Aorta (tissue), 5 donors: Measurements from ENCODE around the gene RSRP1. TPM values are rescaled to one million over a fixed set of nuclear protein-coding genes. Genes with fewer than 3 reads are reported as not detected.

Source experiments
- ATAC-seq: fragments of 200-7000 bp; cut with Tn5 transposase; one replicate; pipeline ENCODE4 v1.9.1; 2022; ENCODE audit warnings: moderate library complexity; ENCODE audit not compliant: low FRiP score
- DNase-seq, 2 donors: peaks; one replicate each; pipeline ENCODE4 v3.0.0-alpha.2; 2020
- H3K27ac ChIP-seq, 2 donors: one replicate each; pipeline ENCODE4 v1.5.1; 2013; ENCODE audit warnings: low read length in 2 of 2, mild to moderate bottlenecking in 2 of 2, moderate library complexity in 2 of 2, control low read depth in 1 of 2, inconsistent platforms in 1 of 2, low read depth in 1 of 2
- H3K27me3 ChIP-seq, 2 donors: one replicate each; pipeline ENCODE4 v1.6.1; 2013; ENCODE audit warnings: control low read depth in 1 of 2, low read length in 1 of 2, mild to moderate bottlenecking in 1 of 2, moderate library complexity in 1 of 2; ENCODE audit not compliant: insufficient read depth in 2 of 2, control insufficient read depth in 1 of 2
- H3K36me3 ChIP-seq, 2 donors: one replicate each; pipeline ENCODE4 v1.6.1; 2013; ENCODE audit warnings: control low read depth in 1 of 2, low read length in 1 of 2, mild to moderate bottlenecking in 1 of 2; ENCODE audit not compliant: insufficient read depth in 2 of 2, control insufficient read depth in 1 of 2
- H3K4me1 ChIP-seq, 2 donors: one replicate each; pipeline ENCODE4 v1.6.1; 2013; ENCODE audit warnings: low read length in 2 of 2, control low read depth in 1 of 2, mild to moderate bottlenecking in 1 of 2, moderate library complexity in 1 of 2; ENCODE audit not compliant: insufficient read depth in 2 of 2, control insufficient read depth in 1 of 2
- H3K4me3 ChIP-seq, 2 donors: one replicate each; pipeline ENCODE4 v1.5.1; 2013; ENCODE audit warnings: low read length in 2 of 2, control low read depth in 1 of 2, mild to moderate bottlenecking in 1 of 2
- H3K9me3 ChIP-seq: one replicate; pipeline ENCODE4 v1.6.1; 2013; ENCODE audit warnings: mild to moderate bottlenecking, low read length; ENCODE audit not compliant: control insufficient read depth
- WGBS, 2 donors: extraction: QIAGEN DNeasy Blood & Tissue Kit; methylation state at CpG; one replicate each; pipeline ENCODE4 v1.1.7; 2013; 5-methylcytosine and 5-hydroxymethylcytosine counted together
- intact Hi-C, 2 donors: fragments of 100-400 bp; cut with DNase I; formaldehyde crosslinking; loops; one replicate each; pipeline versions ENCODE4 v1.14.2 to v1.15.0; 2022
- polyA plus RNA-seq, 2 donors: library from polyadenylated mRNA; stranded (reverse); fragments of 200-250 nt; gene quantifications; one replicate each; pipeline ENCODE4 v1.2.3, GENCODE V29; 2013
- total RNA-seq, 2 donors: library from RNA; stranded (reverse); fragmentation: NEBNext Ultra II Directional; extraction: Animal tissue kit (Norgen Biotek cat#: 25700); gene quantifications; one replicate each; pipeline ENCODE4 v1.2.1, GENCODE V29; 2021
- donor health status: healthy with polysubstance abuse.
- donor health status: Bipolar disorder and iron deficiency.
- donor health status: DM: no; HTN: no; CAD: no.
- donor health status: DM: no; HTN: no; CAD: no.
- donor health status: DM: yes; HTN: yes; CAD: no.

Gene RSRP1
- total and polyA plus RNA-seq, 4 donors: 60.1 to 217 (median 137) TPM

DNA sequence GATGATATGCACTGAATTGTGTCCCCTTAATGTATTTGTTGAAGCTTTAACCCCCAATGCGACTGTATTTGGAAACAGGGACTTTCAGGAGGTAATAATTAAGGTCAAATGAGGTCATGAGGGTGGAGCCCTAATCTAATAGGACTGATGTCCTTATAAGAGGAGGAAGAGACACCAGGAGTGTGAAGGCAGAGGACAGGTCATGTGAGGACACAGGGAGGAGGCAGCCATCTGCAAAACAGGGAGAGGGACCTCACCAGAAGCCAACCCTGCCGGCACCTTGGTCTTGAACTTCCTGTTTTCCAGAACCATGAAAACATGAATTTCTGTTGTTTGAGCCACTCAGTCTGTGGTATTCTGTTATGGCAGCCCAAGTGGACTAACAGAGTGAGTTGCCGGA is 30.2 kb downstream of the RSRP1 start:
- DNase-seq: peak in 1 of 2 donors; percentile 12
- intact Hi-C loops: no loop called here
- ATAC-seq: no peak
- no peaks in the 10 kb centered on the region for H3K9me3 ChIP-seq
- peaks cover 0 to 4% of the 10 kb centered on the region in 2 donors for H3K36me3 ChIP-seq
- no peak overlapping the region for H3K4me3 ChIP-seq
- H3K27ac ChIP-seq: no peak overlapping the region
- 95 to 96% methylated on average over 3 of the region's 3 CpGs for WGBS, 2 donors
- no peaks in the 10 kb centered on the region for H3K4me1 ChIP-seq
- no peaks in the 10 kb centered on the region for H3K27me3 ChIP-seq

DNA sequence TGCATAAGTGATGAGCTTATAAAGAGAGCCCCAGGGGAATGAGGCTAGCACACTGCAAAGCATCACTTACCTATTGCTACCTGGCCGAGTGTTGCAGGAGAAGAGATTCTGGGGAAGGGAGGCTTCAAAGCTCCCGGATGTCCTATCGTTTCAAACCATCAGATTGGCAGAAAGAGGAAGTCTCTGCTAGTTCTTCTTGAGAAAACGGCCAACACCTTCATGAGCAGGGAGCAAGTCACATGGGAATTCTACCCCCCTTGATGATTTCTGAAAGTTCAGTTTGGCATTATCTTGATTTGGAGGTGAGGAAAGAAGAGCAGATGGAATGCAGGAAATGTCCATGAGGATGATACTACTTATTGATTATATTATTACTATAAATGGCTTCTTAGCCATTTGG is 31.1 kb downstream of the RSRP1 start:
- no peaks in the 10 kb centered on the region for H3K27me3 ChIP-seq
- ATAC-seq (no peak), DNase-seq (no peak)
- peaks cover 0 to 2% of the 10 kb centered on the region in 2 donors for H3K36me3 ChIP-seq
- H3K27ac ChIP-seq: no peak overlapping the region
- H3K4me1 ChIP-seq: no peaks in the 10 kb centered on the region
- H3K4me3 ChIP-seq: no peak overlapping the region
- no peaks in the 10 kb centered on the region for H3K9me3 ChIP-seq
- intact Hi-C loops: no loop called here
- 82 to 83% methylated on average over 4 of the region's 4 CpGs for WGBS, 2 donors

- Histone ChIP-seq H3K4me3 (no peak overlapping the region), H3K27ac (no peak overlapping the region), H3K27me3 (no peaks in the 10 kb centered on the region), H3K36me3 (no peaks in the 10 kb centered on the region), H3K4me1 (no peaks in the 10 kb centered on the region), H3K9me3 (no peaks in the 10 kb centered on the region)
- no peak for ATAC-seq
- 48 to 49% methylated on average over 5 of the region's 5 CpGs for WGBS, 2 donors
- intact Hi-C loops: no loop called here
- no peak for DNase-seq
These were observed 34.5 kb downstream of the RSRP1 start for GRCh38 chr1:25212725-25213124.

DNA sequence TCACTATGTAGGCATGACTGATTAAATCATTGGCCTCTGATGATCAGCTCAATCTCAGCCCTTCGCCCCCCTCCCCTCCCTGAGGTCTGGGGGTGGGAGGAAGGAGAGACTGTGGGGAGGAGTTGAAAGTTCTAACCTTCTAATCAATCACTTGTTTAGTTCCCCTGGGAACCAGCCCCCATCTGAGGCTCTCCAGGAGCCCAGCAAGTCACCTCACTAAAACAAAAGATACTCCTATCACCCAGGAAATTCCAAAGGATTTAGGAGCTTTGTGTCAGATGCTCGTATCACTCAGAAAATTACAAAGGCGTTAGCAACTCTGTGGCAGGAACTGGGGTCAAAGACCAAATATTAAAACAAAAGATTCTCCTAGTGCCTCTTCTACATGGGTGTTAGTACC is 36.5 kb downstream of the RSRP1 start:
- no peak overlapping the region for H3K4me3 ChIP-seq
- no peak for ATAC-seq
- peak in 1 of 2 donors; percentile 13 for DNase-seq
- H3K9me3 ChIP-seq: no peaks in the 10 kb centered on the region
- H3K4me1 ChIP-seq: no peaks in the 10 kb centered on the region
- no peaks in the 10 kb centered on the region for H3K27me3 ChIP-seq
- 33 to 39% methylated on average over 3 of the region's 3 CpGs for WGBS, 2 donors
- intact Hi-C loops: no loop called here
- no peaks in the 10 kb centered on the region for H3K36me3 ChIP-seq
- H3K27ac ChIP-seq: no peak overlapping the region

GRCh38 chr1:25209516-25209915 is 37.7 kb downstream of the RSRP1 start:
- no peak for DNase-seq
- Histone ChIP-seq H3K4me1 (no peaks in the 10 kb centered on the region), H3K27ac (no peak overlapping the region), H3K9me3 (no peaks in the 10 kb centered on the region), H3K36me3 (no peaks in the 10 kb centered on the region), H3K4me3 (no peak overlapping the region), H3K27me3 (no peaks in the 10 kb centered on the region)
- intact Hi-C loops: loop anchor here (10.0 kb wide), 3 partner anchors 275 to 555 kb away; partner anchors contain the start of gene RUNX3 (in 1 of the 2)
- 83 to 88% methylated on average over 4 of the region's 4 CpGs for WGBS, 2 donors
- no peak for ATAC-seq

DNA sequence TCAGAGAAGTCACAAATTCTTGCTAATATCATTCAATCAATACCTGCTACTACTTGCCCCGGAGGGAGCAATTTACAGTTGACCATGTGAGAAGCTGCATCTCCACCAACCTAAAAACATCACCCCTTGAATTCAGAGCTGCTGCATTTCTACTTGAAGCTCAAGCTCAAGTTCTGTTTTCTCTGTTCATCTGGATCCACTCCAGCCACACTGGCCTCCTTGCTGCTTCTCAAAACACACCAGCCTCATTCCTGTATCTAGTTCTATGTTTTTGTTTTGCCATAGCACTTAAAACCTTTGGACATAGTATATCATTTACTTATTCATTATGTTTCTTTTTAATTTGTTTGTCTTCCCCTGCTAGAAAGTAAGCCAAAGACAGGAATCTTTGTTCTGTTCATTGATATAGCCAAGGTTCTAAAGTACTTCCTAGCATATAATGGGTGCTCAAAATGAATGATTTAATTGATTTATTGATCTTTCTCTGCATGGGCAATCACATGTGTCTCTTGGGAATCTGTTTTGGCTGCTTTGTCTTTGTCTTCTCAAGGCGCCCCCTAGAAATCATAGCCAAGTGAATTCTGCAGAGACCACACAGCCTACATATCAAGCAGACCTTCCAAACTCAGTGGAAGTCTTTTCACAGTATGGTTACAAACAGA is 38.6 kb downstream of the RSRP1 start:
- intact Hi-C loops: loop anchor here (10.0 kb wide), 3 partner anchors 274 to 554 kb away; partner anchors contain the start of gene RUNX3 (in 1 of the 2)
- 55 to 59% methylated on average over 2 of the region's 2 CpGs for WGBS, 2 donors
- no peak for DNase-seq

GRCh38 chr1:25208092-25208491 is 39.2 kb downstream of the RSRP1 start:
- no peaks in the 10 kb centered on the region for H3K27me3 ChIP-seq
- 67 to 71% methylated on average over 1 of the region's 1 CpG for WGBS, 2 donors
- DNase-seq (no peak), ATAC-seq (no peak)
- no peaks in the 10 kb centered on the region for H3K36me3 ChIP-seq
- H3K9me3 ChIP-seq: no peaks in the 10 kb centered on the region
- intact Hi-C loops: loop anchor here (10.0 kb wide), 3 partner anchors 273 to 553 kb away; partner anchors contain the start of gene RUNX3 (in 1 of the 2)
- no peaks in the 10 kb centered on the region for H3K4me1 ChIP-seq
- H3K27ac ChIP-seq: no peak overlapping the region
- no peak overlapping the region for H3K4me3 ChIP-seq

More for the DNA sequence above, 38.6 kb downstream of the RSRP1 start:
- no peaks in the 10 kb centered on the region for H3K27me3 ChIP-seq
- H3K4me1 ChIP-seq: no peaks in the 10 kb centered on the region
- H3K36me3 ChIP-seq: no peaks in the 10 kb centered on the region
- H3K4me3 ChIP-seq: no peak overlapping the region
- no peak for ATAC-seq
- no peaks in the 10 kb centered on the region for H3K9me3 ChIP-seq
- no peak overlapping the region for H3K27ac ChIP-seq

DNA sequence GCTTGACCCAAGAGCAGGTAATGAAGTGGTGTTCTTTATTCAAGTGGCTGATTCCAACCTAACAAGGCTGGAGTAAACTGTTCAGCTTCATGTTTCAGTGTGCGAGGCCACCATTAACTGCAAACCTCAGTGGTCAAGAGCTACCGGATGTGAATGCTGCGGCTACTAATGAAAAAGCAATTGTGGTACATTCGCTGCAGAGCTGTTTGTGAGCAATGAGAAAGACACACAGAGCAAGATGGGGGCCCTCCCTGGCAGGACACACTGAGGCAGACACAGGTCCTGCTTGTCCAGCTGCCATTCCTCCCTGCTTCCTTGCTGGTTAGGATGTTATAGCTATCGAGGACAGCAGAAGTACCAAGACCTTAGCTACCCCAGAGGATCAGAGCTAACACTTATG is 41.1 kb downstream of the RSRP1 start:
- H3K36me3 ChIP-seq: no peaks in the 10 kb centered on the region
- intact Hi-C loops: loop anchor here (10.0 kb wide), 3 partner anchors 271 to 551 kb away; partner anchors contain the start of gene RUNX3 (in 1 of the 2)

GRCh38 chr1:25205786-25206185 is 41.5 kb downstream of the RSRP1 start:
- H3K27me3 ChIP-seq: no peaks in the 10 kb centered on the region
- DNase-seq (peak in 1 of 2 donors; percentile 25), ATAC-seq (no peak)
- H3K9me3 ChIP-seq: no peaks in the 10 kb centered on the region
- no peak overlapping the region for H3K27ac ChIP-seq
- H3K4me1 ChIP-seq: no peaks in the 10 kb centered on the region
- intact Hi-C loops: loop anchor here (1.0 to 10.0 kb wide), 4 partner anchors 271 to 551 kb away; partner anchors contain the start of gene RUNX3 (in 1 of the 2)
- no peaks in the 10 kb centered on the region for H3K36me3 ChIP-seq
- no peak overlapping the region for H3K4me3 ChIP-seq
- 77 to 82% methylated on average over 5 of the region's 5 CpGs for WGBS, 2 donors

More for the DNA sequence above, 41.1 kb downstream of the RSRP1 start:
- H3K27me3 ChIP-seq: no peaks in the 10 kb centered on the region
- DNase-seq (no peak), ATAC-seq (no peak)
- H3K27ac ChIP-seq: no peak overlapping the region
- no peaks in the 10 kb centered on the region for H3K9me3 ChIP-seq
- no peak overlapping the region for H3K4me3 ChIP-seq
- 88% methylated on average over 5 of the region's 5 CpGs for WGBS, 2 donors
- H3K4me1 ChIP-seq: no peaks in the 10 kb centered on the region
